HG03469 (cell line): ENCODE data around the gene RBM19.

Experiments used
- ATAC-seq: cut with Tn5 transposase; IDR thresholded peaks from one replicate; pipeline ENCODE4 v1.9.1; 2021; ENCODE audit warnings: mild to moderate bottlenecking, moderate library complexity, moderate number of reproducible peaks; ENCODE audit not compliant: unreplicated experiment

Gene RBM19

DNA sequence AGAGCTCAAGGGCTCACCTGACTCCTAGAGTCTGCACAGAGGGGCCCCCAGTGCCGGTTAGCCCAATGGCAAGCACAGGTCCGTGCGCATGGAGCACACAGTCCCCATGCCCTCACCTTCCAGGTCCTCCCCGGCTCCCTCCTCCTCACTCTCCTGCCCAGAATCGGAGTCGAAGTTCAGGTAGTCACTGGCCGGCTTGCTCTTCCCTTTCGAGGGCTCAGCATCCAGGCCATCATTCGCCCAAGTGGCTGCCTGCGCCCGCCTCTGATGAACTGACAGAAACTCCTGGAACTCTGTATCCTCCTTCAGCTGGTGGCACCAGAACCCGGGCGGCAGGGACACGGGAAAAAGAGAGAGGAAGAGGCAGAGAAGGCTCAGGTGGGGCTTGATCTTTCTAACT is 7.0 kb downstream of the RBM19 start:
- ATAC-seq: no peak

DNA sequence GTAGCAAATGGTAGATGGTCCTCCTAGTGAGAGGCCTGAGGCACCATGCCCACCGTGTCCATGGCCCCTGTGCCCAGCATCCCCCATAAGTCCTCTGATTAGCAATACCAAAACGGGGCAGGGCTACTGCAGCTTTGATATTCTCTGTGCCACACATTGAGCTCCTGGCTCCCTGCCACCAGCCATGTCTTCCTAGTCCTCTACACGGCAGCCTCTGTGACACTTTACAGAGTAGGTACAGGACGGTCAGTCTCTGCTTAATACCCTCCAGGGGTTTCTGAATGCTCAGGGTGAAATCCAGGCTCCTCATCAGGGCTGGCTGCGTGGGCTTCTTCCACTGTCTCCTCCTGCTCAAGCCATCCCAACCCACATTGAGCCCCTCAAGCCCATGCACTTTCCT is 8.0 kb downstream of the RBM19 start:
- no peak for ATAC-seq

DNA sequence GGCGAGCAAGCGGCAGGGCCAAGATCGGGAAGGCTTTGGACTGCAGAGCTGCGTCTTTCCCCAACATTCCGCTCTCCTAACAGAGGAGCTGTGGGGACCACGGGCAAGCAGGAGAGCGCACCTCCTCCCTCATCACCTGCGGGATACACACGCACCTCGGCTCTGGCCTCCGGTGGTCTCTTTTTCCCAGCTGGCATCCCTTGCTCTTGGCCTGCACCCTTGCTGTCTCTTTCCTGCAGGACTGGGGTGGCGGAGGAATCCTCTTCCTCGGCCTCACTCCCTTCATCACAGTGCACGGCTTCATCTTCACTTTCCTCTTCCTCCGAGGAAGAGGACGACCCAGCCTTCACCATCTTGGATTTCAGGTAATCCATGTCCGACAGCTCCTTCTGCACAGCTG is 8.5 kb downstream of the RBM19 start:
- no peak for ATAC-seq

DNA sequence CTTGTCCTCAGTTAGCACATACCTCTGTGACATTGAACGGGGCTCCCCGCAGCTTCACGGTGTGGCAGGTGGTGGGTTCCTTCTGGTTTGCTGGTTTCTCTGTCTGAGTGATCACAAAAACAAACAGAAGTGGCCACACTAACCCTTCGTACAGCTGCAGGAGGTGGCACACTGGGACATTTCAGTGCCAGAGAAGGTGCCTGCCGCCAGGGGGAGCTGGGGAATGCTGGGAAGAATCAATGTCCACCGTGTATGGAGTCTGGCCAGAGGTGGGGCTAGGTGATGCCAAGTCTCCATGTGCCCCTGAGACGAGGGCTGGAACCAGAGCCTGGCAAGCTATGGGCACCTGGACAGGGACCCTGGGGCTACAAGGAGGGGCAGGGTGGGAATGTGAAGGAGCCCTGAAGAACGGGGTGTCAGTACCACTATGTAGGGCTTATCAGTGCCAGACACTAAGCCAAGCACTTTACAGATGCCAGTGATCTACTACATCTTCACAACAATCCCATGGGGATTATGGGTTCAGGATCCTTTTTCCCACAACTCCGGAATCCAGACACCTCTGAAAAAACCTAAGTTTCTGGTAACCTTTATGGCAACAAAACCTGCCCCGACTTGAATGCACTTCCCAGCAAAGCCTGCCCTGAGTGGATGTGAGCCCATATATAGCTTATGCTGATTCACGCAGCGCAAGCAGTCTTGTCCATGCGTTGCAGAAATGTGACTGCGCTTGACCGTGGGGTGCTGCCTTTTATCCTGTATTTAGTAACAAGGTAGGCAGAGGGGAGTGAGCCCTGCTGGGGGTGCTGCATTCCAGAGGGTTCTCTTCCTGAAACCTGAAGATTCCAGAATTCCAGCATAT is 10.8 kb downstream of the RBM19 start:
- no peak for ATAC-seq

DNA sequence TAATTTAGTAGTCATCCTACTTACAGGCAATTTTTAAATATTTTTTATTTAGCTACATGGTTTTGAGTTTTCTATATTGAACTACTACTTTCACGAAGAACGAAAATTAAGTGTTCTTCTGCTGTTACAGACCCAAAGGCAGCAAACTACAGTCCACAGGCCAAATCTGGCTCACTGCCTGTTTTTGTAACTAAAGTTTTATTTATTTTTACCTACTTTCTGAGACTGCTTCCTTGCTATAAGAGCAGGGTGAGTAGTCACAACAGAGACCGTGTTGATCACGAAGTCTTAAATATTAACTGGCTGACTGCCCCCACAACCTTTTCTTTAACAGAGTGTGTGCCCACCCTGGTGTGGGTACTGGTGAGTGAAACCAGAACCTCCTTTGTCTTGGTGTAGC is 11.6 kb downstream of the RBM19 start:
- ATAC-seq: no peak

DNA sequence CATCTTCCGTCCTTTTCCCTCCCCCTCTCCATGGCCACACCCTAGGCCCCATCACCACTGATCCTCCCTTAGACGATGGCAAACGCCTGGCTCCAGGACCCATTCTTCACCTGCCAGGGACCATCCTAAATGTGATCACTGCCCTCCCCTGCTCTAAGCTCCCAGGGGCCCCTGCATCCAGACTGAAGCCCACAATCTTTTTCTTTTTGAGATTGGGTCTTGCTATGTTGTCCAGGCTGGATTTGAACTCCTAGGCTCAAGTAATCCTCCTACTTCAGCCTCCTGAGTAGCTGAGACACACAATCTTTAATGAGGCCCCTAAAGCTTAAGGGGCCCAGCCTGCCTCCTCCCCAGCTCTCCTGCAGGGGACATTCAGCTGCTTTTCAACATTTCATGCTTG is 15.3 kb downstream of the RBM19 start:
- ATAC-seq: no peak

DNA sequence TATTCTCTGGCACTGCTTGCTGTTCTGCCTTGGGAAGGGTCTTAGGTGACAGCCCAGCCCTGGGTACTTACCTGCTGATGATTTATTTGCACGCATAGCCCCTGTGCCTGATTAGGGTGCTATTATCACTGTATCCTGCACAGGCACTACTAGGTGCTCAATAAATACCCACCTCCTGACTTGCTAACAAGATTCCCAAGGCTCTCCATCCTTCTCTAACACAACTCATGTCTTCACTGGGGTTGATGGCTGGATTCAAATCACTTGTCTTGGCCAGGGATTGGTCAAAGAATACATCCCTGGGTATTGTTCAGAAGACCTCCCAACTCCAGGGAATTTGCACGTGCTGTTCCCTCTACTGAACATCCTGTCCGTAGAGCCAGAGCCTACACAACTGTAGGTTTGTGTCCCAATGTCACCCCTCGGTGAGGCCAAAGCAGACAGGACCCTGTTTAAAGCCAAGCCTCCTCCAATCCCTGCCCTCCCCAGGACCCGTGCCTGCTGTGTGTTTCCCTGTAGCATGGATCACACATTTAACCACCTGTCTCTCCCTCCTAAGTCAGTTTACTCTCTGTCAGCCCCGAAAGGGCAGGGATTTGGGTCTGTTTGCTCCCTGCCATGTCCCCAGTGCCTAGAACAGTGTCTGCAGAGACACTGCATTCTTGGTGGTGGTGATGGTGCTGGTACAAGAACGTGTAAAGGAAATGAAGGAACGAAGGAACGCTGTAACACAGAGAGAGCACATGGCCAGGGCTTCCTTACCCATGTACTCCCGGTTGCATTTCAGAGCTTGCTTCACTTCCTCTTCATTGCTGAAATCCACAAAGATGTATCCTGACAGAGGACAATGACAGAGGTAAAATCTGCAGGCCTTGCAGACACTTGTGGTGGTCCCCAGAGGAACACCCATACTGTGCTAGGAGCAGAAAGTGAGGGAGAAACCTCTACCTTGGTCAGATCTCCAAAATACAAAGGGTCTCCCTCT is 16.5 kb downstream of the RBM19 start:
- no peak for ATAC-seq

DNA sequence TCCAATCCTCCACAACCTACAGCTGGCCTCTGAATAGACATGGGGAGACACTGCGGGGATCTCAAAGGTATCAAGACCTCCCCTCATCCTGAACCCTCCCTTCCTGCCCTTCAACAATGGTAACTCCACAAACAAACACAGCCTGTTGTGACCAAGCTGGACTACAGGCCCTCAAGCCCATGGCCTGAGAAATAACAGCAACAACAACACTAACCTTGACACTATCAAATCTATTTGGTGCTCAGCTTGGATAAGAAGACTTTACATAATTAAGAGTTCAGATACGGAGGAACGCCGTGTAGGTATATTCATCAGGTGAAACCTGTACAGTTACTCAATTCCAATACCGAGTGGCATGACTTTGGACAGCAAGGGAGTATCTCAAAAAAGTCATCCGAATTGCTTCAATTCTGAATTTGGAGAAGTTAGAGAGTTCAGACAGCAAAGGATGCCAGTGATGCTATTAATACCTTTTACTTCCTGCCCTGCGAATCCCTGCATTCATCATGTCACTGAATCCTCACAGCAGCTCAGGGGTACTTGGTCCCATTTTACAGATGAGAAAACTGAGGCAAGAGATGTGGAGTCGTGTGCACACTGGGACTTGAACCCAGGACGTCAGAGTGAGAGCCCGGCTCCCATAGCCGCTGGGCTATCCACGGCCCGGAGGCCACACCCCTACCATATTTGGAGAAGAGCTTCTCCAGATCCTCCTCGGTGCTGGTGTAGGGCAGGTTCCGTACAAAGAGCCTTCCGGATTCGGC is 17.8 kb downstream of the RBM19 start:
- ATAC-seq: no peak

DNA sequence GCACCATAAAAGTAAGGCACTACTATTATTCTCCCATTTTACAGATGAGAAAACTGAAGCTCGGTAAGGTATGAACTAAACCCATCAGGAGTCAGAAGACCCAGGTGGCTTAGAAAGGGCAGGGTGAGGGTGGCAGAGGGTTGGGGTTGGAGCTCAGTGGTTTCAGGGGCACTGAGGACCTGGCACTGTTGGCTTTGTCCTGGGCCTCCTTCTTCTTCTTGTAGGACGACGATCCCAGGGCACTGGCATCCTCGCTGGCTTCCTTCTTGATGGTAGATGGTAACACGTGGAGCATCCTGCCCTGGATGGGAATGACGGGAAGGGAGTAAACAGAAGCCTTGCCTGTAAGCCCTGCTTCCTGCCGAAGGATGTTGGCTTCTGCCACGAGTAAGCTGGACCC is 19.9 kb downstream of the RBM19 start:
- ATAC-seq: no peak

DNA sequence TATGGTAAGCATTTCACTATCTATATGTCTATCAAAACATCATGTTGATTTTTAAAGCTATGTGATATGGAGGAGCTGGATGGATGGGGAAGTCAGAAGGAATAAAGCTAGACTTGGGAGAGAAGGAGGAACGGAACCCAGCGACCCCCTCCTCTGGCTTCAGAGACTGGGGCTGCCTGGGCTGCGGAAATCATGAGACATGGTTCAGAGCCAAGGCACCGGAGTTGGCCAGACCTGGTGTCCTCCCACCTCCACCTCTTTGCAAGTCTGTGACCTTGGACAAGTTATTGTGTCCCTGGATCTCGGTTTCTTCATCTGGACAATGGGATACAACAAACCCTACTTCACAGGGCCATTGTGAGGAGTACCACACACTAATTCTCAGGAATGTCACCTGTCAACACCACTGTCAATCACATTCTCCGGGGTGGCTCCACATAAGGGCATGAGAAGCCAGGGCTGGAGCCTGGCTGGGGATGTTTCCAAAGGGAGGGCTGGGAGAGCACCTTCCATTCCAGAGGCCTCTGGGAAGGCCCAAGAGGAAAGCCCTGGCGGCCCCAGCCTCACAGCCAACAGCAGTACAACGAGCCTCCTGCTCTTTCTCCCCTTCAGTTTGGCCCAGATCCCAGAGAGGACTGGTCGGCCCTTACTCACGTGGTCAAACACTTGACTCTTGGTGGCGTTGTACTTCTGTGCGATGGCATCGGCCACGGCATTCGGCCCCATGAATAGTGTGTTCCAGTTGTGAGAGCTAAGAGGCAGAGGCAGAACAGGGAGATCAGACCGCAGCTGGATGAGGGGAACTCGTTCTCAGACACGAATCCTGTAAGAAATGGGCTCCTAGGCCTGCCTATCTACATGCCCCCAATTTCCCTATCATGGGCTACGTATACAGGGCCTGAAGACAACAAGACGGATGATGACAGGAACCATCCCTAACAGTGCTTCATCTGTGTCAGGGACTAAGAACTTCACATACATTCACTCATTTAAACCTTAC is 20.7 kb downstream of the RBM19 start:
- no peak for ATAC-seq

DNA sequence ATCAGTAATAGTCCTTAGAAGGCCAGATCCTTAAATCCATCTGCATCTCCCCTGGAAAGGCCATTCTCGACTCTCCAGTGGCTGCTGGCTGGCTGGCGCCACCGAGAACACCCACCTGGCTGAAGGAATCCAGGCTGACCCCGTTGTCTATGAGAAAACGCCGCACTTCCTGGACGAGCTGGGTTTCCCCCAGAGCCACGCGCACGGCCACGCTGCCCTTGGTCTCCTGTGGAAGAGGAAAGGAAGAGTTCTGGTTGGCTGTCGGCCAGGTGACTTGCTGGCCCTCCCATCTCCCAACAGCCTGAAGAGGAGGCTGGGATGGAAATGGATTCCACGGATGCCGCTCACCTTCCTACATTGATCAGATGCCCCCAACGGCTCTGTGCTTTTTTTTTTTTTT is 23.9 kb downstream of the RBM19 start:
- no peak for ATAC-seq

DNA sequence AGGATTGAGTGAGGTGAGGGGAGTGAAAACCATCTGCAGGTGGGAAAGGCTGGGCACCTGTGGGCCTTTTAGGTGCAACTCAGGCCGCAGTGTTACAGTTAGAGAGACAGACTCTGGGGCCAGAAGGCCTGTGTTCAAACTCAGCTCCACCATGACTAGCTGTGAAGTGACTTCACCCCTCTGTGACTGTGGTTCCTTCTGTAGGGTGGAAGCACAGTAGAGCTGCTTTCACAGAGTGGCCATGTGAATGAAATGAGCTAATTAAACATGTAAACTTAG is 25.0 kb downstream of the RBM19 start:
- ATAC-seq: no peak

DNA sequence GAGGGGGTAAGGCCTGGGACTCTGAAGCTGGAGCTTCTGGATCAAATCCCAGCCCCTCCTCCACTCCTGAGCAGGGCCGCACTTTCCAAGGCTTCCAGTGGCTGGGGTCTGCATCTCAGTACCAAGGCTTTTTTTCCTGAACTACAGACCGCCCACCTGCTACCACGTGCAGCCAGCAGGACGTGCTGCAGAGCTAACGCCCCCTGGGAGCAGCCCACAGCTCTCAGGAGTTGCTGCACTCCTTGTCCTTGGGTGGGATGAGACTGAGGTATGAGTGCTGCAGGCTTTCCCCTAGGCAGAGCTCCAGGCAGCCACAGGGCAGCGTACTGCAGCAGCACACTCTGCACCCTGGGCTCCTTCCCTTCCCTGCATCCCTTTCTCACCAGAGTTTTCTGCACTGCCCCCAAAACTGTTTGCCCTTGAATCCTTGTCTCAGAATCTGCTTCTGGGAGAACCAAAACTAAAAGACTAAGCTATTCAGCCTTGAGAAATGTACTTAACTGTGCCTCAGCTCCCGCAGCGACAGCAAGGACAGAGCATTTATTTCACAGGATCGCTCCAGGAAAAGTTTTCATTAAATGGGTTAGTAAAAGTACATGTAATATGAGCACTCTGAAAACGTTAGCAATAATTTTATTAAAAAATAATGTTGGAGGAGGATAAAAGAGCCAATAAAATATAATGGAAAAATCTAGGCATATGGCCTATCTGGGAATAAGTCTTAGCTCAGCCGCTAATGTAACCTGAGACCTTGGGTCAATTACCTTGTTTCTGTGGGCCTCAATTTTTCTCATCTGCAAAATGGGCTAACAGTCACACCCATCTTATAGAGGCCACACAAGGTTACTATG is 25.5 kb downstream of the RBM19 start:
- no peak for ATAC-seq

DNA sequence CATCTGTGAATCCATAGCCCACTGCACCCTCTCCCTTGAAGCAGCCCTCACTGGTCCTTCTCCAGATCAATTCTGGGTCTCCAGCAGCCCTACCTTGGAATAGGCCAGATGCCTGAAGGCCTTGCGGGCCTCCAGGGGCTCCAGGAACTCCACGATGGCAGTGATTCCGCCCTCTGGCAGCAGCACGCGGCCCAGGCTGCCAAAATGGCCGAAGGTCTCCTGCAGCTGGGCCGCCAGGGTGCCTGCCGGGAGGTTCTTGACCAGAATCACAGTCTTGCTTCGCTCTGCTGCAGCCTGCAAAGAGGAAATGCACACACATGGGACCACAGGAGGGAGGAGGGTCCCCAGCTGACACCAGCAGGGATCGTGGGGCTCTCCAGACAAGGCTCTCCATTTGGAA is 26.3 kb downstream of the RBM19 start:
- no peak for ATAC-seq

DNA sequence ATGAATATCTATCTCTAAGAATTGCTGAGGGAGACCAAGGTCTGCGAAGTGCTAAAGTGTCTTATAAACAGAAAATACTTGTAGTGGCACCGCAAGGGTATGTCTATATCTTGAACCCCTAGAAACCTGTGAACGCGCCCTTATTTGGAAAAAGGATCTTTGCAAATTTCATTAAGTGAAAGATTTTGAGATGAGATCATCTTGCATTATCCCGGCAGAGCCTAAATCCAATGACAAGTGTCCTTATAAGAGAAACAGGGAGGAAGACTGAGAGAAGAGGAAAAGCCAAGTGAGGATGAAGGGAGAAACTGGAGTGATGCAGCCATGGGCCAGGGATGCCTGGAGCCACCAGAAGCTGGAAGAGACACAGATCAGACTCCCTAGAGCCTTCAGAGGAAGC is 27.7 kb downstream of the RBM19 start:
- no peak for ATAC-seq

DNA sequence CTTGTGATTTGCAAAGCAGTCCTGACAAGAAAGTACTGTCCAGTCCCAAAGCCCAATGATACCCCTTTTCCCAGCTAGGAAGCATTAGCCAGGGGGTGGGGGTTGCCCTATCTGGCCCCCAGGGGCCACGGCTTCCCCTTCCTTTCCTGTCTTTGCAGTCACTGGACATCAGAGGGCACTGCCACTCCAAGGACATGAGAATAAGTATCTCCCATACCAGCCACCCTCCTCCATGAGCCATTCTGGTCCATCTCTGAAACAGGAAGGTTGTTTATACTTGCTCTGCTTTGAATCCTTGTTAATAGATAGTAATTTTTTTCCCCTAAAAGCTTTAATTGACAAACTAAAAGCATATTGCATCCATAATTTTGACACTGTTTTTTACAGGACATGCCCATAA is 29.7 kb downstream of the RBM19 start:
- ATAC-seq: no peak

DNA sequence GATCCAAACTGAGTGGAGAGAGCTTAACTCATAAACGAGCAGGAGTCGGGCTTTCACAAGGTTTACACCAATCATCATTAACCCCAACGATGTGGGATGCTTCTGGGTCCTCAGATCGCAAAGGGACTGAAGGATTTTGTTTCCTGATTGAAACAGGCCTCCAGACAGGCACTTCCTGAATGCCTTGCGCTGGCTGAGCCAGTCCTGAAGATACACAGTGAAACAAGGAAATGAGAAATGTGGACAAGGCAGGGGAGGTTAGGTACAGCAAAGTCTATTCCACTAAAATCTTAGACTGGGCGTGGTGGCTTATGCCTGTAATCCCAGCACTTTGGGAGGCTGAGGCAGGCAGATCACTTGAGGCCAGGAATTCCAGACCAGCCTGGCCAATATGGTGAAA is 30.7 kb downstream of the RBM19 start:
- ATAC-seq: no peak

DNA sequence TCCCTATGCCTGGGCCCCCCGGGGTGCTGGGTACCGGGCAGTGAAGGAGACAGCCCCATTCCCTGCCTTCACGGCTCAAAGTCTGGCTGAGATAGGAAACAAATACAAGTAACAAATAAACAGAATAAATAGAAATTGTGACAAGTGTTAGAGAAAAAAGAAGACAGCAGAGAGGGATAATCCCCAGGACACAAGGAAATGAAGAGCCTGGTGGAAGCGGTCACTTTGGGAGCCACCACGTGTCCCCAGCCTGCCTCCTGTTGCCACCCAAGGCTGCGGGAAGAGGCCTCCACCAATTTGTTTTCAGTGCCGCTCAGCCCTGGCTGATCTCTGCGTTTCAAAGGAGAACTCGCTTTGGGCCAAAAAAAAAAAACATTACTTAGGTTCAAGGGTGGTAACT is 31.2 kb downstream of the RBM19 start:
- no peak for ATAC-seq

DNA sequence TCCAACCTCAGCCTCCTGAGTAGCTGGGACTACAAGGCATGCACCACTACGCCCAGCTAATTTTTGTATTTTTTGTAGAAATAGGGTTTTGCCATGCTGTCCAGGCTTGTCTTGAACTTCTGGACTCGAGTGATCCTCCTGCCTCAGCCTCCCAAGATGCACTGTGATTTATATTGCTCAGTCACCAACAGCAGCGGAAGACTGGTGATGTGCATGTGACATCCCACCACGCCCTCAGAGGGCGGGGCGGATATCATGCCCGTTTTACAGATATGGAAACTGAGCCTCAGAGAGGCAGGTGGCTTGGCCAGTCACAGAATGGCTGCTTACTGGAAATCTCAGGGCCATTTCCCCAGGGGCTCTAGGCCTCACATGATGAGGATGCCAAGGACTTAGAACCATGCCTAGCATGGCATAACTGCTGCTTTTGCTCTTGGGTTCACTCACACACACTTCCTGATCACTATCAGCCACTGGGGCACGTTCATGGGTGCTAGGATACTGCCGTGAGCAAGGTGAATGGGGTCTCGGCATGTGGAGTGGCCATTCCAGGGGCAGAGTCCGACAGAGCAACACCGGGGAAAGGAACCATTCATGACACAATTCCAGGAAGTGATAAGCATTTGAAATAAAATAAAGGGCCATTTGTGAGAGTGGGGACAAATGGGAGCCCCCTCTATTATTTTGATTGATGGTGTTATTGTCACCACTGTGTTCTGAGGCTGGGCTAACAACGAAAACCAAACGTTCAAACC is 31.9 kb downstream of the RBM19 start:
- no peak for ATAC-seq
